Hepatocyte (in vitro differentiated cells): Measurements from ENCODE around the gene CDK5R1. TPM values are rescaled to one million over a fixed set of nuclear protein-coding genes. Genes with fewer than 3 reads are reported as not detected.

Experiments used
- DNase-seq: peaks from one replicate; pipeline ENCODE4 v3.0.0-alpha.2; 2016; ENCODE audit warnings: low spot score
- H2AFZ ChIP-seq: fragments of 200-600 bp; sonication (generic); 2 replicates; pipeline ENCODE4 v1.6.0; 2016; ENCODE audit warnings: antibody characterized with exemption, mild to moderate bottlenecking
- H3K27ac ChIP-seq: fragments of 200-600 bp; sonication (generic); 2 replicates; pipeline ENCODE4 v1.5.1; 2016; ENCODE audit warnings: mild to moderate bottlenecking
- H3K27me3 ChIP-seq: fragments of 200-600 bp; sonication (generic); 2 replicates; pipeline ENCODE4 v1.6.1; 2016
- H3K36me3 ChIP-seq: fragments of 200-600 bp; sonication (generic); replicated peaks from 2 replicates; pipeline ENCODE4 v1.5.1; 2016; ENCODE audit warnings: low read depth; ENCODE audit not compliant: insufficient read depth
- H3K4me1 ChIP-seq: fragments of 200-600 bp; sonication (generic); 2 replicates; pipeline ENCODE4 v1.5.1; 2016; ENCODE audit warnings: mild to moderate bottlenecking, moderate library complexity; ENCODE audit not compliant: insufficient read depth
- H3K4me2 ChIP-seq: fragments of 200-600 bp; sonication (generic); 2 replicates; pipeline ENCODE4 v1.6.0; 2016
- H3K4me3 ChIP-seq: fragments of 200-600 bp; sonication (generic); 2 replicates; pipeline ENCODE4 v1.5.1; 2016; ENCODE audit warnings: mild to moderate bottlenecking
- H3K79me2 ChIP-seq: fragments of 200-600 bp; sonication (generic); 2 replicates; pipeline ENCODE4 v1.6.0; 2017; ENCODE audit warnings: mild to moderate bottlenecking
- H3K9me2 ChIP-seq: fragments of 200-600 bp; sonication (generic); replicated peaks from 2 replicates; pipeline ENCODE4 v1.6.0; 2017; ENCODE audit warnings: mild to moderate bottlenecking; ENCODE audit not compliant: insufficient read depth
- H3K9me3 ChIP-seq: fragments of 200-600 bp; sonication (generic); 2 replicates; pipeline ENCODE4 v1.5.1; 2016; ENCODE audit warnings: low read depth, mild to moderate bottlenecking
- H4K20me1 ChIP-seq: fragments of 200-600 bp; sonication (generic); 2 replicates; pipeline ENCODE4 v1.6.0; 2016; ENCODE audit warnings: mild to moderate bottlenecking; ENCODE audit not compliant: insufficient read depth, poor library complexity, severe bottlenecking
- EZH2 ChIP-seq: fragments of 200-600 bp; sonication (generic); IDR thresholded peaks from 2 replicates; pipeline ENCODE4 v1.6.1; 2016; ENCODE audit warnings: antibody characterized with exemption, mild to moderate bottlenecking, borderline replicate concordance
- EZH2phosphoT487 ChIP-seq: fragments of 200-600 bp; sonication (generic); IDR thresholded peaks from one replicate; pipeline ENCODE4 v1.6.1; 2018; ENCODE audit warnings: antibody characterized with exemption, mild to moderate bottlenecking, low read depth, moderate library complexity; ENCODE audit not compliant: unreplicated experiment, severe bottlenecking
- WGBS: methylation state at CpG from one replicate; pipeline ENCODE4 v1.1.6; 2016; ENCODE audit warnings: low lambda C conversion rate; ENCODE audit errors: missing lambda C conversion rate; 5-methylcytosine and 5-hydroxymethylcytosine counted together
- polyA plus RNA-seq: library from polyadenylated mRNA; unstranded; fragments of >200 nt; fragmentation: Nextera tagmentation; extraction: Ambion mirVana; gene quantifications from 2 replicates; pipeline ENCODE4 v1.2.1, GENCODE V29; 2016
- total RNA-seq: library from RNA; depleted of rRNA; stranded (reverse); fragments of >200 nt; gene quantifications from 2 replicates; pipeline ENCODE4 v1.2.3, GENCODE V29; 2014
- TF ChIP-seq, protein P1 (sequence below): fragments of 200-600 bp; sonication (generic); IDR thresholded peaks from 2 replicates; pipeline ENCODE4 v1.5.1; 2016; ENCODE audit warnings: antibody characterized with exemption, mild to moderate bottlenecking; ENCODE audit not compliant: poor library complexity

Gene CDK5R1
- total and polyA plus RNA-seq, 2 experiments from 2014 or later: 0.80 to 1.1 TPM

DNA sequence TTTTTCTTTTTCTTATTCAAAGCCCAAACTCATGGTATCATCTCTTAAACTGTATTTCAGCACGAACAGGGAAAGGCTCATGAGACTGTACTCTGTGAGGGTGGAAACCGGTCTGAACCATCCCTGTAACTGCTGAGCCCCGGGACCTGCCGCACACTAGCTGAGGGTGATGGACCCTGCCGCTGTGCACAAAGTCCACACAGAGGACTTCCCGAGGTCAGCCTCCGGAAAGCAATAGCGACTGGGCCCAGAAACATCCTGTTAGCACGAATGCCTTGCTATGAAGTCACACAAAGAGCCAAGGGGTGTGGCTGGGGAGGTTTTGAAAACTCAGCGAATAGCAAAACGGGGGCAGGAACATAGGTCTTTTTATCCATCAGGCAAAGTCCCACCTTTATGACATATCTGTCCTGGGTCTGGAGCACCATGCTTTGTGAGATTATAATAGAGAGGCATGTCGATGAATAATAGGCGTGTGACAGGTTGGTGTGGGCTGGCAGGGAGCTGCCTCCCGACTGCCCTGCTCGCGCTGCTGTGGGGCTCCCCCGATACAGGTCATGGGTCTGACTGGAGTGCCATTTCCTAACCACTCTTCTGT lies 33.4 kb downstream of the CDK5R1 start:
- Histone ChIP-seq H2AFZ (peak overlapping the region; percentile 41), H3K9me3 (no peaks in the 10 kb centered on the region), H4K20me1 (no peaks in the 10 kb centered on the region), H3K36me3 (no peaks in the 10 kb centered on the region), H3K4me1 (peaks cover 15% of the 10 kb centered on the region), H3K4me3 (no peak overlapping the region), H3K4me2 (peak overlapping the region; percentile 93), H3K27ac (peak overlapping the region; percentile 15), H3K9me2 (no peaks in the 10 kb centered on the region), H3K27me3 (no peaks in the 10 kb centered on the region), H3K79me2 (no peaks in the 10 kb centered on the region)
- peak; percentile 58 for DNase-seq
- 51% methylated on average over 17 of the region's 17 CpGs for WGBS
- TF ChIP-seq, protein P1, sequence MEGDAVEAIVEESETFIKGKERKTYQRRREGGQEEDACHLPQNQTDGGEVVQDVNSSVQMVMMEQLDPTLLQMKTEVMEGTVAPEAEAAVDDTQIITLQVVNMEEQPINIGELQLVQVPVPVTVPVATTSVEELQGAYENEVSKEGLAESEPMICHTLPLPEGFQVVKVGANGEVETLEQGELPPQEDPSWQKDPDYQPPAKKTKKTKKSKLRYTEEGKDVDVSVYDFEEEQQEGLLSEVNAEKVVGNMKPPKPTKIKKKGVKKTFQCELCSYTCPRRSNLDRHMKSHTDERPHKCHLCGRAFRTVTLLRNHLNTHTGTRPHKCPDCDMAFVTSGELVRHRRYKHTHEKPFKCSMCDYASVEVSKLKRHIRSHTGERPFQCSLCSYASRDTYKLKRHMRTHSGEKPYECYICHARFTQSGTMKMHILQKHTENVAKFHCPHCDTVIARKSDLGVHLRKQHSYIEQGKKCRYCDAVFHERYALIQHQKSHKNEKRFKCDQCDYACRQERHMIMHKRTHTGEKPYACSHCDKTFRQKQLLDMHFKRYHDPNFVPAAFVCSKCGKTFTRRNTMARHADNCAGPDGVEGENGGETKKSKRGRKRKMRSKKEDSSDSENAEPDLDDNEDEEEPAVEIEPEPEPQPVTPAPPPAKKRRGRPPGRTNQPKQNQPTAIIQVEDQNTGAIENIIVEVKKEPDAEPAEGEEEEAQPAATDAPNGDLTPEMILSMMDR: no peak
- TF ChIP-seq EZH2phosphoT487: no peak
- no peak for TF ChIP-seq EZH2

DNA sequence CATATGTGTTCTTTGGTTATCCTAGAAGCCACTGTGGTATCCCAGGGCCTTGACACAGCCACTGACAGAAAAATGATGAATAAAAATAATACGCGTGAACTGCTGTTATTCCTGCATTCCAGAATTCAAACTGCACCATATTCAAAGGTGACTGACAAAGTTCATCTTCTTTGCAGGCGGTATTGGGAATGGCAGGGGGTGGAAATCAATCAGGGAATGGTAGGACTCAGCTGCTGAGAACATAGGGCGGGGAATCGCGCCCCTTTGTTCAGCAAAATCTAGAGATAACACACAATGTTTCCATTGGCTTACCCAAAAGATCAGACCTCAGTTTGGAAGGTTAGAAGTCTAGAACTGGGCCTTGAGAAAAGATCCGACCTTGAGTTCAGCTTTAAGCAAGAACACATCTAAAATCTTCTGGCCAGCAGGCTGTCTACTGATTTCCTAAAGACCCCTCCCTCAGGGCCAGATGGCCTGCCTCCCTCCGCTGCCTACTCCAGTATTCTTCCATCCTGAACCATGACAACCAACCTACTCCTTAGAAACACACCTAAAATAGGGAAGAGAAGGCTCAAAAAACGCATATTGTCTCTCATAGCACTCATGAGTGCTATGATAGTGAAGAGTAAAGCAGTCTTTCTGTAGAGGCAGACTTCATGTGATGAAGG lies 34.1 kb downstream of the CDK5R1 start:
- Histone ChIP-seq H2AFZ (no peak overlapping the region), H4K20me1 (no peaks in the 10 kb centered on the region), H3K4me3 (no peak overlapping the region), H3K9me2 (no peaks in the 10 kb centered on the region), H3K27me3 (no peaks in the 10 kb centered on the region), H3K4me2 (no peak overlapping the region), H3K4me1 (peaks cover 15% of the 10 kb centered on the region), H3K9me3 (no peaks in the 10 kb centered on the region), H3K27ac (no peak overlapping the region), H3K36me3 (no peaks in the 10 kb centered on the region), H3K79me2 (no peaks in the 10 kb centered on the region)
- DNase-seq: no peak
- no peak for TF ChIP-seq EZH2
- no peak for TF ChIP-seq EZH2phosphoT487
- TF ChIP-seq, protein P1: no peak
- 92% methylated on average over 9 of the region's 9 CpGs for WGBS

DNA sequence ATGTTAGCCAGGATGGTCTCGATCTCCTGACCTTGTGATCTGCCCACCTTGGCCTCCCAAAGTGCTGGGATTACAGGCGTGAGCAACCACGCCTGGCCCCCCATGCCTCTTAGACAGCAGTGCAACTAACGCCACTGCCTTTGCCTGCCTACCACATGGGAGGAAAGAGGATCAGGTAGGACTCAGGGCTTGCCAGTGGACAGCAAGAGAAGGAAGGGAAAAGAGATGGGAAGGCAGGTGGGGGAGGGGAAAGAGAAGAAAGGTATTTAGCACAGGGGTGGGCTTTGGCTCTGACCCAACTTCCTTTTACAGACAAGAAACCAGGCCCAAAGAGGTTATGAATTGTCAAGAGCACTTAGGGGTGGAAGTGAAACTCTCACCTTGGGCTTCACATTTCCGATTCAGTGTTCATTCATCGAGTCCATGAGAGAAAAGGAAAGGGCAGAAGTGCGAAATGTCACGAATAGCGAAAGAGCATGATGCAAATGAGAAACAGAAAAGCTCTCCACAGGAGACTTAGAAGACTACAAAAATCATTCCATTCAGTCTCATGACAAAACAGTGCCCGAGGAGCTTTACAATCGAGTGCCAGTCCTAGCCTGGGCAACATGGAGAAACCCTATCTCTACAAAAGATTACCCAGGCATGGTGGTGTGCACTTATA lies 36.4 kb downstream of the CDK5R1 start:
- no peaks in the 10 kb centered on the region for H3K79me2 ChIP-seq
- H3K4me3 ChIP-seq: no peak overlapping the region
- WGBS: 90% methylated on average over 11 of the region's 11 CpGs
- H3K4me1 ChIP-seq: peaks cover 15% of the 10 kb centered on the region
- no peak for TF ChIP-seq EZH2phosphoT487
- no peak for TF ChIP-seq EZH2
- TF ChIP-seq, protein P1: no peak
- H4K20me1 ChIP-seq: no peaks in the 10 kb centered on the region
- H3K4me2 ChIP-seq: no peak overlapping the region
- H2AFZ ChIP-seq: no peak overlapping the region
- H3K27me3 ChIP-seq: no peaks in the 10 kb centered on the region
- H3K9me2 ChIP-seq: no peaks in the 10 kb centered on the region
- H3K36me3 ChIP-seq: no peaks in the 10 kb centered on the region
- H3K9me3 ChIP-seq: no peaks in the 10 kb centered on the region
- DNase-seq: no peak
- no peak overlapping the region for H3K27ac ChIP-seq
